Vagina (tissue), 2 donors: ENCODE data around the gene NR1H4.

Experiments
- POLR2A ChIP-seq, 2 donors: fragments of 450-650 bp; IDR thresholded peaks; one replicate each; pipeline ENCODE4 v1.6.1; 2017; ENCODE audit warnings: antibody characterized with exemption in 2 of 2, mild to moderate bottlenecking in 2 of 2, moderate library complexity in 2 of 2
- POLR2AphosphoS5 ChIP-seq, 2 donors: sonication (generic); formaldehyde crosslinking; IDR thresholded peaks; one replicate each; pipeline ENCODE4 v1.9.0; 2017; ENCODE audit warnings: antibody characterized with exemption in 2 of 2, mild to moderate bottlenecking in 2 of 2, low read depth in 1 of 2; ENCODE audit not compliant: insufficient read depth in 1 of 2
- TF ChIP-seq, protein P1 (sequence below), 3 experiments: fragments of 450-650 bp in 2 of 3; fragments of 200-600 bp in 1 of 3; sonication (generic) in 1 of 3; IDR thresholded peaks; one replicate each; pipeline ENCODE4 v1.5.1; 2017 to 2019; ENCODE audit warnings: antibody characterized with exemption in 3 of 3, mild to moderate bottlenecking in 2 of 3, moderate library complexity in 2 of 3

DNA sequence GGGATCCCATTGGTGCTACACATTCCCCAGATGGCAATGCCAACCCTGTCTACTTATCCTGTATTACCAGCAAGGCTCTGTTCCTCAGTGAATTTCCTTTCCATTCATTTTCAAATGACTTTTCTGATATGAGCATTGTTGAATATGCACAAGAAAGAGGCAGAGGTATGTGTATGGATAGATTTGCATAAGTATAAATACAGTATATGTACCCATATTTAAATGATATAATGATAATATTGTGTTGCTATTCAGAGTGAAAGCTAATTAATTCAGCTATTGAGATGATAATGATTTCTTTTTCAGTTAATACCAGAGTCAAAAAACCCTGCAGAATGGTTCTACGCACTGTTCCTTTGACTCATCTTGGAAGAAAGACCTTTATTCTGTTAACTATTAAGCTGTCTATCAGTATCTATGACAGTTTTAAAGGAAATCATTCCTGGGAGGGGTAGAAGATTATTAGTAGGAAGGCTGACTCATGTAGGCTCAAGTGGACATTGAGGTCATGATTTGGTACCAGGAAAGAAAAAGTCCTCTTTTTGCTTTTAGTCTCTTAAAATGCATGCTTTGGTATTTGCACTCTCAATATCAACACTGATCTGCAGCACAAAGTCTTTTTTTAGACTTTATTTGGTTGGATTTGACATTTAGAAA, 54.9 kb downstream of the NR1H4 start:
- TF ChIP-seq, protein P1, sequence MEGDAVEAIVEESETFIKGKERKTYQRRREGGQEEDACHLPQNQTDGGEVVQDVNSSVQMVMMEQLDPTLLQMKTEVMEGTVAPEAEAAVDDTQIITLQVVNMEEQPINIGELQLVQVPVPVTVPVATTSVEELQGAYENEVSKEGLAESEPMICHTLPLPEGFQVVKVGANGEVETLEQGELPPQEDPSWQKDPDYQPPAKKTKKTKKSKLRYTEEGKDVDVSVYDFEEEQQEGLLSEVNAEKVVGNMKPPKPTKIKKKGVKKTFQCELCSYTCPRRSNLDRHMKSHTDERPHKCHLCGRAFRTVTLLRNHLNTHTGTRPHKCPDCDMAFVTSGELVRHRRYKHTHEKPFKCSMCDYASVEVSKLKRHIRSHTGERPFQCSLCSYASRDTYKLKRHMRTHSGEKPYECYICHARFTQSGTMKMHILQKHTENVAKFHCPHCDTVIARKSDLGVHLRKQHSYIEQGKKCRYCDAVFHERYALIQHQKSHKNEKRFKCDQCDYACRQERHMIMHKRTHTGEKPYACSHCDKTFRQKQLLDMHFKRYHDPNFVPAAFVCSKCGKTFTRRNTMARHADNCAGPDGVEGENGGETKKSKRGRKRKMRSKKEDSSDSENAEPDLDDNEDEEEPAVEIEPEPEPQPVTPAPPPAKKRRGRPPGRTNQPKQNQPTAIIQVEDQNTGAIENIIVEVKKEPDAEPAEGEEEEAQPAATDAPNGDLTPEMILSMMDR (IDR thresholded peaks at IDR 0.05) = no peak
- TF ChIP-seq POLR2AphosphoS5 (IDR thresholded peaks at IDR 0.05; ENCODE audit: insufficient read depth in 1 of 2, low read depth in 1 of 2) = no peak
- no peak for TF ChIP-seq POLR2A (IDR thresholded peaks at IDR 0.05)
